Esophagus muscularis mucosa (tissue), 4 donors: ENCODE results near the gene SPTB. TPM values are rescaled to one million over a fixed set of nuclear protein-coding genes. Genes with fewer than 3 reads are reported as not detected.

Source experiments
- DNase-seq: peaks from one replicate; pipeline ENCODE4 v3.0.0-alpha.2; 2017; ENCODE audit errors: extremely low spot score
- H3K27ac ChIP-seq, 4 donors: fragments of 200-600 bp; sonication (generic); replicated peaks in 1 of 4; 1 replicate in 3 of 4; 2 replicates in 1 of 4; pipeline ENCODE4 v1.5.1; 2016 to 2019; ENCODE audit warnings: mild to moderate bottlenecking in 1 of 4
- H3K27me3 ChIP-seq, 4 donors: fragments of 200-600 bp; sonication (generic); one replicate each; pipeline versions ENCODE4 v1.5.1 to v1.6.0; 2016 to 2019
- H3K36me3 ChIP-seq, 4 donors: fragments of 200-600 bp; sonication (generic); one replicate each; pipeline ENCODE4 v1.5.1; 2016 to 2019
- H3K4me1 ChIP-seq, 4 donors: fragments of 200-600 bp; sonication (generic); one replicate each; pipeline ENCODE4 v1.5.1; 2016 to 2019
- H3K4me3 ChIP-seq, 4 donors: fragments of 200-600 bp; sonication (generic); 1 replicate in 2 of 4; 2 replicates in 2 of 4; pipeline ENCODE4 v1.5.1; 2016 to 2019; ENCODE audit warnings: mild to moderate bottlenecking in 4 of 4, moderate library complexity in 1 of 4
- H3K9me3 ChIP-seq, 4 donors: fragments of 200-600 bp; sonication (generic); 1 replicate in 3 of 4; 2 replicates in 1 of 4; pipeline ENCODE4 v1.5.1; 2016 to 2019
- CTCF ChIP-seq, 3 experiments: fragments of 200-600 bp in 2 of 3; fragments of 450-650 bp in 1 of 3; sonication (generic) in 2 of 3; IDR thresholded peaks; one replicate each; pipeline ENCODE4 v1.5.1; 2017 to 2019; ENCODE audit warnings: antibody characterized with exemption in 3 of 3, mild to moderate bottlenecking in 2 of 3, moderate library complexity in 1 of 3
- EP300 ChIP-seq: sonication (generic); formaldehyde crosslinking; IDR thresholded peaks from one replicate; pipeline ENCODE4 v1.6.1; 2017; ENCODE audit warnings: antibody characterized with exemption
- POLR2A ChIP-seq: fragments of 450-650 bp; IDR thresholded peaks from one replicate; pipeline ENCODE4 v1.6.1; 2017; ENCODE audit warnings: antibody characterized with exemption, moderate library complexity, mild to moderate bottlenecking, low read depth
- POLR2AphosphoS5 ChIP-seq, 2 donors: sonication (generic); formaldehyde crosslinking; IDR thresholded peaks; one replicate each; pipeline ENCODE4 v1.6.1; 2017; ENCODE audit warnings: antibody characterized with exemption in 2 of 2
- WGBS: methylation state at CpG from one replicate; pipeline ENCODE4 v1.1.5; 2018; 5-methylcytosine and 5-hydroxymethylcytosine counted together
- intact Hi-C: fragments of 100-400 bp; cut with DNase I; formaldehyde crosslinking; loops from one replicate; pipeline ENCODE4 v1.15.1; 2023
- total RNA-seq, 4 donors: library from RNA; depleted of rRNA; stranded (reverse); fragments of >200 nt; gene quantifications; one replicate each; pipeline versions ENCODE4 v1.1.0 to v1.2.1, GENCODE V29; 2016

SPTB gene
- total RNA-seq, 4 donors from 2014 or later = 0.83 to 2.5 (median 1.8) TPM

GRCh38 chr14:64926398-64926995, 46.8 kb upstream of the SPTB start:
- Histone ChIP-seq H3K4me1 (peaks cover 24 to 33% (median 33%) of the 10 kb centered on the region in 4 donors), H3K9me3 (no peaks in the 10 kb centered on the region), H3K4me3 (no peak overlapping the region), H3K27me3 (no peaks in the 10 kb centered on the region), H3K27ac (no peak overlapping the region), H3K36me3 (peaks cover 0 to 64% (median 49%) of the 10 kb centered on the region in 4 donors)
- DNase-seq = no peak
- TF ChIP-seq EP300 (no peak), POLR2AphosphoS5 (IDR thresholded peaks at IDR 0.05) (no peak), POLR2A (no peak), CTCF (IDR thresholded peaks at IDR 0.05) (no peak)
- WGBS = 73% methylated on average over 3 of the region's 4 CpGs
- intact Hi-C loops = no loop called here

GRCh38 chr14:64923015-64923414, 43.3 kb upstream of the SPTB start:
- intact Hi-C loops = no loop called here
- Histone ChIP-seq H3K9me3 (no peaks in the 10 kb centered on the region), H3K4me3 (no peak overlapping the region), H3K27ac (no peak overlapping the region), H3K4me1 (peaks cover 14 to 21% (median 18%) of the 10 kb centered on the region in 4 donors), H3K36me3 (peaks cover 0 to 40% (median 33%) of the 10 kb centered on the region in 4 donors), H3K27me3 (no peaks in the 10 kb centered on the region)
- DNase-seq = no peak
- TF ChIP-seq CTCF (IDR thresholded peaks at IDR 0.05) (no peak), EP300 (no peak), POLR2A (no peak), POLR2AphosphoS5 (IDR thresholded peaks at IDR 0.05) (no peak)
- WGBS = 92% methylated on average over 3 of the region's 3 CpGs

GRCh38 chr14:64920465-64920864, 40.8 kb upstream of the SPTB start:
- TF ChIP-seq POLR2A = no peak
- TF ChIP-seq EP300 = no peak
- DNase-seq = no peak
- no peak overlapping the region for H3K27ac ChIP-seq
- H3K27me3 ChIP-seq = no peaks in the 10 kb centered on the region
- no peak overlapping the region for H3K4me3 ChIP-seq
- H3K4me1 ChIP-seq = peaks cover 23 to 45% (median 42%) of the 10 kb centered on the region in 4 donors
- H3K9me3 ChIP-seq = no peaks in the 10 kb centered on the region
- peaks cover 0 to 20% (median 14%) of the 10 kb centered on the region in 4 donors for H3K36me3 ChIP-seq
- 85% methylated on average over 2 of the region's 2 CpGs for WGBS
- intact Hi-C loops = no loop called here

- Histone ChIP-seq H3K27ac (no peak overlapping the region), H3K9me3 (no peaks in the 10 kb centered on the region), H3K4me1 (peaks cover 29 to 52% (median 49%) of the 10 kb centered on the region in 4 donors), H3K4me3 (no peak overlapping the region), H3K36me3 (peaks cover 0 to 12% (median 6%) of the 10 kb centered on the region in 4 donors), H3K27me3 (no peaks in the 10 kb centered on the region)
- 94% methylated on average over 5 of the region's 5 CpGs for WGBS
- intact Hi-C loops = no loop called here
- TF ChIP-seq POLR2A (no peak), CTCF (IDR thresholded peaks at IDR 0.05) (no peak)
- no peak for DNase-seq
Measured at GRCh38 chr14:64919618-64920017, 39.9 kb upstream of the SPTB start.

GRCh38 chr14:64919215-64919614, 39.5 kb upstream of the SPTB start:
- Histone ChIP-seq H3K27ac (no peak overlapping the region), H3K4me1 (peaks cover 29 to 52% (median 49%) of the 10 kb centered on the region in 4 donors), H3K9me3 (no peaks in the 10 kb centered on the region), H3K27me3 (no peaks in the 10 kb centered on the region), H3K36me3 (peaks cover 0 to 8% (median 2%) of the 10 kb centered on the region in 4 donors), H3K4me3 (no peak overlapping the region)
- TF ChIP-seq POLR2AphosphoS5 (IDR thresholded peaks at IDR 0.05) = no peak
- TF ChIP-seq CTCF (IDR thresholded peaks at IDR 0.05) = no peak
- no peak for TF ChIP-seq EP300
- TF ChIP-seq POLR2A = no peak
- intact Hi-C loops = no loop called here
- DNase-seq = no peak
